Glomerular endothelial cell (primary cell): ENCODE measurements around the gene THSD4. TPM values are rescaled to one million over a fixed set of nuclear protein-coding genes. Genes with fewer than 3 reads are reported as not detected.

Source experiments
- DNase-seq: peaks from one replicate; pipeline ENCODE4 v3.0.0-alpha.2; 2011; ENCODE audit warnings: low read depth, low spot score; ENCODE audit errors: extremely low read depth
- total RNA-seq: library from RNA; depleted of rRNA; stranded (reverse); fragments of >200 nt; gene quantifications from 2 replicates; pipeline ENCODE4 v1.2.3, GENCODE V29; 2015

Gene THSD4
- total RNA-seq, 1 donor from 2014 or later: 110 TPM

GRCh38 chr15:71462638-71463037 lies 347.4 kb downstream of the THSD4 start:
- no peak for DNase-seq

DNA sequence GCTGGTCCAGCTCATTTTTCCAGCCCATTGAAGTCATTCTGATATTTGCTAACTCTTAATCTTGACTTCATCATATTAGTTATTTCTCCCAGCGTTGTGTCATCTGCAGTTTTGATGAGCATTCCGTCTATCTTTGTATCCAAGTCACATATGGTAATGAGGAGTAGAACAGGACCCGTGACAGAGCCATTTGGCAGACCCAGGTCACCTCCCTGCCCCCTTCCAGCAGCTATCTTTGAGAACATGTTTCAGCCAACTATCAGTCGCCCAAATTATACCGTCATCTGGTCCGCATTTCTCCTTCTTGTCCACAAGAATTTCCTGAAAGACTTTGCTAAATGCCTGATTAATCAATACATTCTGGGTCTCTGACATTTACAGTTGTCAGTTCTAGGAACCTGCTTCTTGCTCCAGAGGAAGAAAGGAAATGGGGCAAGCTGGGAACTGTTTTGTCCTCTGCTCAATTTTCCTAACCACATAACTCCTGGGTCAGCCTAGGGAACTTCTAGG lies 347.9 kb downstream of the THSD4 start:
- DNase-seq: no peak

- no peak for DNase-seq
These were observed 350.1 kb downstream of the THSD4 start for GRCh38 chr15:71465131-71465955.

GRCh38 chr15:71468715-71469114 lies 353.4 kb downstream of the THSD4 start:
- no peak for DNase-seq

- DNase-seq: no peak
These were observed 354.1 kb downstream of the THSD4 start for GRCh38 chr15:71469413-71469812.

DNA sequence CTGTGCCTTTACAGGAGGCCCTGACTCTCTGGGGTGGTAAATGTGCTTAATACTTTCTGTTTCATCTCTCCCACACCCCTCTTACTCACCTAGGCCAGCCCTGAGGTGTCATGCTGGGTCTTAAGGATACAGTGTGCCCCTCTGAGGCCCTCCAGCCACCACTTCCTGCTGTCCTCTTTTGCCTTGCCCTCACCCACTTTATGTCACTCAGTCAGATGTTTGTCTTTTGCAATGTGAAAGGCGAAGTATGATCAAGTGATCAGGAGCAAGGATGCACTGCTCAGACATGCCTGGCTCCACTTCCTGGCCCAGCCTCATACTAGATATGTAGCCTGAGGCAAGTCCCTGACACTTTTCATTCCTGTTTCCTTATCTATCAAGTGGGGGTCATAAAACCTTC lies 356.1 kb downstream of the THSD4 start:
- DNase-seq: no peak

GRCh38 chr15:71472566-71472965 lies 357.3 kb downstream of the THSD4 start:
- DNase-seq: no peak

DNA sequence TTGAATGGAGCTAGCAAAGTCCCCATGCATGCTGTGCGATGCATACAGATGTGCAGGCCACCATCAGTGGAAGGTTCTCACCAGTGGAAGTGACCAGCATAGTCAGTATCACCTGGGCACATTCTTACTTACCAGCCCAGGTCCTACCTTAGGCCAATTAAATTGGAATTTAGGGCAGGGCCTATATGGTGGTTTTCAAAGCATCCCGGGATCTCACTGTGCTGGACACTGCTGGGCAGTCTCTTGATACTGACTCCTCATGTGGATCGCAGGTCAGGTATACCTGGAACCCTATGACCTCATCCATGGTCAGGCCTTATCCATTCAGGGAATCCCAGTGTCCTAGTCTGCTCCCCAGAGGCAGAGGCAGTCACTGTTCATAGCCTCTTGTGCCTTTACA lies 358.5 kb downstream of the THSD4 start:
- DNase-seq: no peak

DNA sequence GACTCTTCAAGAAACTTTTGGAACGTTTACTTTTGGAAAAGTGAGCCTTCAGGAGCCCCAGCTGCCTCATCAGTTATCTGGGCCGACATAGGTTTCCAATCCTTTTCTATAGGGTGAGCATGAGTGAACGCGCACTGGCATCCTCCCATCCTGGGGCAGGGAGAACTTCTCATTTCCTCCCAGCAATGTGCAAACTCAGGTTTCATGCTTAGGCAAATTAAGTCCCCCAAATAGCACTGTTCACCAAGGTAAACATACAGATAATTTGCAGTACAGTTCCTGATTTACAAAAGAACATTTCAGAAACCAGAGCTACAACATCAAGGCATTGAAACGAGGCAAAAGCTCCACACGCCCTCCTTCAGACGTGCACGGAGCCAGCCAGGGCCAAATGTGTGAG lies 361.6 kb downstream of the THSD4 start:
- no peak for DNase-seq

DNA sequence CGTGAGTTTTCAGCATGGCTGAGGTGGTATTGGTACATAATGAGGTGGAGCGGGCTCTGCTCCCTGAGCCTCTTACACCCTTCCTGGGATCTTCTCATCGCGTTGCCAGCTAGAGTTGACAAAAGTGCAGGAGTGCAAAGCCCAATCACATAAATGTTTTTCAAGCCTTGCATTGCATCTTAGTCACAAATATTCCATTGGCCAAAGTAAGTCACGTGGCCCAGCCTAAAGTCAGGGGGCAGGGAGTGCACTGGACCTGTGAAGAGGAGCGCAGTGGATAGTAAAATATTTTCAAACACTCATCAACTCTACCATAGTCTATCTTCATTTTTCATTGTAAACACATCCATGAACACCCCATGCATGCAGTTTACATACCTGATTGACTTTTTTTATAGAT lies 365.3 kb downstream of the THSD4 start:
- no peak for DNase-seq

- no peak for DNase-seq
These were observed 368.8 kb downstream of the THSD4 start for GRCh38 chr15:71484080-71484479.

DNA sequence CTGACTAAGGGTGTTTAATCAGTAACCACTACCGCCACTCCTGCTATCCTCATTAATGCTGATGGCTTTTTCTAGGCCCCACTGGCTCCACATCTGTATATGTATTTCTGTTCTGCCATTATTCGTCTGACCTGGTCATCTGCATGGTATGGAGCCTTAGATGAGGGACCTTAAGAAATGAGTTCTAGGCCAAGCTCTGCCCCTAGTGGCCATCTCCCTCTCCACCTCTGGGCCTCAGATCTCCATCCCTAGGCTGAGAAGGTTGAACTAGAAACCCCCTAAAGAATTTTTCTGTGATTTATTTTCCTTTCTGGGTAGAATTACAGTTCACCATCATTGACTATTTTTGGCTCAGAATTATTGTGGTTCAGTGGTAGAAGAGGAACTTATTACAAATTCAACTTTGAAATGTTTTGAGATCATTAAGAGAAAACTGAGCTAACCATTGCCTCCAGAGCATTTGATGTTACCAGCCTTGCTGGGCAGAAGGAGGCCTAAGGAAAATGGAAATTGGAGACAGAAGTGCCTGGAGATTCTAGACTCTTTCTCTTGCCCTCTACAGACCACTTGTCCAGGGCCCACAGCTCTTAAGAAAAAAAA lies 369.9 kb downstream of the THSD4 start:
- DNase-seq: no peak

GRCh38 chr15:71489570-71489969 lies 374.3 kb downstream of the THSD4 start:
- no peak for DNase-seq

DNA sequence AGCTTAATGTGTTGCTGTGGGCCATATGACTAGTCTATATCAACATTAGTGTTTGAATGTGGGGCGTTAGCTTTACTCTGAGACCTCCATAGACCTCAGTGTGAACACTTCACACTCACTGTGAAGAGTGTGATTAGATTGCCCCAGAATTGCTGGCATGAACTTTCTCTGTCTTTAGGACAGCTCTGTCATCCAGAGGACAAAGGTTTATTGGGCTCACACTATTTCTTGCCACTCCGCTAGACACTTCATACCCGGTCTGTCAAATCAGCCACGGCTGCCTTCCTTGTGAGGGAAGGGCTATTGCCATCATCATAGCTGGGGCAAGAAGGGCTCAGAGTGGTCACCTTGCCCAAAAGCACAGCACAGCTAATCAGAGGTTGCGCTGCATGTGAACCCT lies 378.3 kb downstream of the THSD4 start:
- DNase-seq: no peak

GRCh38 chr15:71494563-71495397 lies 379.5 kb downstream of the THSD4 start:
- DNase-seq: no peak

GRCh38 chr15:71495398-71495780 lies 380.1 kb downstream of the THSD4 start:
- no peak for DNase-seq

- DNase-seq: no peak
These were observed 381.2 kb downstream of the THSD4 start for GRCh38 chr15:71496336-71496955.

DNA sequence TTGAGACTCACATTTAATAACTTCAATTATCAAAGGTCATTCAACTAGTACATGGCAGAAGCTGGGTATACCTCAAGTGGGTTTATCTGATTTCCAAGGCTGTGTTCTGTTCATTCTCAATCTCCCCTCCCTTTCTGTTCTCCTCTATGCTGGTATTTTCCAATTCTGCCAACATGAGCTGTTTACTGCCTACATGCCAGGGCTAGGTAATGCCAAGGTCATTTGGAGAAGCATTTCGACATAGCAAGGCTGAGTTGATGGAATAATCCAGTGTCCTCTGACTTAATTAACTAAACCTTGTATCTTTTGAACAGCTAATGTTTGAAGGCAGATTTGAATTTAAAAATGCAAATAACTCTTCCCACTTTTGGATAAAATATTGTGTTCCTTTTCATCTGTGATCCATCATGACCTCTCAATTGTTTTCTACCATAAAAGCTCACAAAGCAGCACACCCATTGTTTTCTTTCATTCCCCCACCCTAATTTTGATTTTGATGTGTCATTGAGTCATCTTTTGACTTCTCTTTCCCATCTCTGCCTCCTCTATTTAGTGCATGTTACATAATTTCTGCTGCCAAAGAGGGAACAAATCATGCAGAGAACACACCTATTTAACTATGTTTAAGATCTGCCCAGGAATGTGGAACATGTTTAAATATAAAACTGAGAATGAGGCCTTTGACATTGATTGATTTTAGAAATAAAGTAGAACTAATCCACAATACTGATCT lies 386.2 kb downstream of the THSD4 start:
- DNase-seq: no peak

DNA sequence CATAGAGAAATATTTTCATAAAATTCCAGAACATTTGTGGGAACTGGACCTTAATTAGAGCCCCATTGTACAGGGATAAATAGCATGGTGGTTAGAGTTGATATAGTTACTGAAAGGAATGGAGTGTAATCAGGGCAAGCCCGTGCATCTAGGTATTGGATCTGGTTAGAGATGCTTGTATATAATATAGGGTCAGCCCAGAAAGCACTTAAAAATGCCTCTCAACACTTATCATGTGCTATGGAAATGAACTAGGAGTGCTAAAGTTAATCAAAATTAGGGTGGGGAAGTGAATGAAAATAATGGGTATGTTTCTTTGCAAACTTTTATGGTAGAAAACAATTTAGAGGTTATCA lies 386.8 kb downstream of the THSD4 start:
- no peak for DNase-seq

DNA sequence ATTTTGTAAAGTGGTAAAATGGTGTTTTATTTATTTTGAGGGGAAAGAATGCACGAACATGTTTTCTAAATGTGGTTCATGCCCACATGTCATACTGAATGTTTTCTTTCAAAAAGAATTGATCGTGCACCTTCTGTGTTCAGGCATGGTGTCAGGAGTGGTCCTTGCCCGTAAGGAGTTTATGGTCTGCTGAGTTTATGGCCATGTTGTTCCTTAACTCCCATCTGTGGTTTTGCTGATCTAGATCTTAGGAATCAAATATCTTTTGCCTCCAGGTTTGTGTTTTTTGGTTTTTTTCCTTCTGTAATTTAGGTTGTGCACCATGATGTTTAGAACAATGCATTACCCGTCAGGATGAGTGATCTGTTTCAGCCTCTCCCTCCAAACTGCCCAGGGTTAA lies 390.7 kb downstream of the THSD4 start:
- DNase-seq: no peak
